Heart left ventricle (tissue), 13 donors: ENCODE data around the gene ITGB6.

Experiments
- CTCF ChIP-seq, 12 donors: fragments of 200-600 bp; sonication (generic) in 4 of 12; IDR thresholded peaks; one replicate each; pipeline versions ENCODE4 v1.5.0 to v1.8.0; 2018 to 2022; ENCODE audit warnings: antibody characterized with exemption in 12 of 12, mild to moderate bottlenecking in 5 of 12
- POLR2A ChIP-seq, 2 donors: fragments of 450-650 bp; IDR thresholded peaks; one replicate each; pipeline ENCODE4 v1.6.1; 2017; ENCODE audit warnings: antibody characterized with exemption in 2 of 2, mild to moderate bottlenecking in 2 of 2, moderate library complexity in 2 of 2
- donor health status: ischemic (EF 13 %, LVEDD 7.1; RV severe dilation, severe dysfunction).
- donor health status: DM: no; HTN: yes; CAD: no.
- donor health status: DM: no; HTN: no; CAD: no.
- donor health status: ischemic (EF 25% LVEDD 6.9; RV normal size, moderate dysfunction).
- donor health status: ischemic (EF 25% LVEDD 5.7; RV mildly dilated, moderate dysfunction).
- donor health status: ischemic (EF 35%, LVEDD 5.7; RV mildly dilated, moderate dysfunction).
- donor health status: nonischemic (EF 11% LVEDD 7.7; RV severe dilation, severe dysfunction).
- donor health status: DM: yes; HTN: yes; CAD: no.
- donor health status: PGD.
- donor health status: ischemic (EF 29% LVEDD 5.4; RV normal size, mild dysfunction).
- donor health status: nonischemic (EF 23%, LVEDD 6.1; RV moderate dilation, normal function).

GRCh38 chr2:160142472-160142871, 57.6 kb downstream of the ITGB6 start:
- TF ChIP-seq CTCF (IDR thresholded peaks at IDR 0.05) (no peak), POLR2A (IDR thresholded peaks at IDR 0.05) (no peak)
